ENCODE results near the gene ZRANB3.
"Not testable (repeated sequence)": the region's sequence is repeated elsewhere in the genome, so short reads cannot be mapped to it uniquely, and the experiment has no call there.

The ZRANB3 gene

DNA sequence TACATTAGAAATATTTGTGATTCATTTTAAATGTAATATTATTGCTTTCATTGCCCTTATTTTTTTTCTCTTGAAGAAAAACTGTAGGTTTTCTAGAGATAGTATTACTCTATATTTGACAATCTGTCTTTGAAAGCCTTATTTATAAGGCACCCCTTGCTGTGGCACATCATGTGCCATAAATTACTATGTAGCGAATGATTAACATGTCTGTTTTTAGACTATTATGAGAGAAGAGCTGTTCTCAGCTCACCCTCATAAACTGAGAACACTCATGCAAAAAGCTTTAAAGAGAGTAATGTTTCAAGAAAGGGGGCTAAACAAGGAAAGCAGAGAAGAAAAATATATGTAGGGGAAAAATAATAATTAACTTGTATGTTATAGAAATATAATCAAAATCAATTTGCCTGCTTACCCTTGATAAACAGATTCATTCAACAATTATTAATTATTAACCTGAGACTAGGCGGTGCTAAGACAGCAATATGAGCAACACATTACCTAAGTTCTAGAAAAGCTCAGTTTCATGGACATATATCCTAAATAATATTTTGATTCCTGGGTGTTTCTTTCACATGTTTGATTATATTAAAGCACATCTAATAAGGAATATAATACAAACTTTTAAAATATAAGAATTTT lies 409.9 kb downstream of the ZRANB3 start:
- no peak for TF ChIP-seq ZFX (IDR thresholded peaks at IDR 0.05)
- TF ChIP-seq, protein P1, sequence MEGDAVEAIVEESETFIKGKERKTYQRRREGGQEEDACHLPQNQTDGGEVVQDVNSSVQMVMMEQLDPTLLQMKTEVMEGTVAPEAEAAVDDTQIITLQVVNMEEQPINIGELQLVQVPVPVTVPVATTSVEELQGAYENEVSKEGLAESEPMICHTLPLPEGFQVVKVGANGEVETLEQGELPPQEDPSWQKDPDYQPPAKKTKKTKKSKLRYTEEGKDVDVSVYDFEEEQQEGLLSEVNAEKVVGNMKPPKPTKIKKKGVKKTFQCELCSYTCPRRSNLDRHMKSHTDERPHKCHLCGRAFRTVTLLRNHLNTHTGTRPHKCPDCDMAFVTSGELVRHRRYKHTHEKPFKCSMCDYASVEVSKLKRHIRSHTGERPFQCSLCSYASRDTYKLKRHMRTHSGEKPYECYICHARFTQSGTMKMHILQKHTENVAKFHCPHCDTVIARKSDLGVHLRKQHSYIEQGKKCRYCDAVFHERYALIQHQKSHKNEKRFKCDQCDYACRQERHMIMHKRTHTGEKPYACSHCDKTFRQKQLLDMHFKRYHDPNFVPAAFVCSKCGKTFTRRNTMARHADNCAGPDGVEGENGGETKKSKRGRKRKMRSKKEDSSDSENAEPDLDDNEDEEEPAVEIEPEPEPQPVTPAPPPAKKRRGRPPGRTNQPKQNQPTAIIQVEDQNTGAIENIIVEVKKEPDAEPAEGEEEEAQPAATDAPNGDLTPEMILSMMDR (conservative IDR thresholded peaks at IDR 0.05) = no peak
- H3K27ac ChIP-seq = no peak overlapping the region

DNA sequence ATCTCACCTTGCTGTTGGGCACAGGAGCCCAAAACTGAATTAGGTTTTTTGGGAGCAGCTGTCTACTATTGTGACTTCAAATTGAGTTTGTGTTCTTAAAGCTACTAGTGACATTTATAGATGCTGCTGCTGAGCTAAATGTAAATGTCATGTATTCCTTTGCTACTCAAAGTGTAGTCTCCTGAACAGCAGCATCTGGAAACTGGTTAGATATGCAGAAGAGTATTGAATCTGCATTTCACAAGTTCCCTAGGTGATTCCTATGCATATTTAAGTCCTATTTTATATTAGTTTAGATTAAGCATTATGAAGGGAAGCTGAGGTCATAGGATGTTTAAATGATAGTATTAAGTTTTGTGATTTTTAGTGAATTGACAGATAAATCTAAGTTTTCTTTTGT lies 411.4 kb downstream of the ZRANB3 start:
- H3K27ac ChIP-seq = no peak overlapping the region
- TF ChIP-seq ZFX (IDR thresholded peaks at IDR 0.05) = no peak
- TF ChIP-seq, protein P1 (conservative IDR thresholded peaks at IDR 0.05) = no peak

DNA sequence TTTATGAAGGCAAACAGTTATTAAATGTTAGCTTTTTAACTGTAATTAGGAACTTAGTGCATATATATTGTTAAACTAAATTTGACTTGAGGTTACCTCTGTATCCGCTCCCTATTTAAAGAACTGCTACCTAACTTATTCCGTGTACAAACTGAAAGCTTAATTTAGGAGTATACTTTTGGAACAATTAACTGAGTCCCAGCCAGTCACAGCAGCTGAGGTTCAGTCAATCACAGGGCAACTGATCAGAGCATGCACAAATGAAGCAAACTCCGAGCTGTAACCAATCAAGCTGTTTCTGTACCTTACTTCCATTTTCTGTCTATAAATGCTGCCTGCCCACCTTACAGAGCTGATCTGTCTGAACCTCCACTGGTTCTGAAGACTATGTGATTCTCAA lies 417.7 kb downstream of the ZRANB3 start:
- no peak overlapping the region for H3K27ac ChIP-seq
- no peak for TF ChIP-seq ZFX (IDR thresholded peaks at IDR 0.05)
- TF ChIP-seq, protein P1 (conservative IDR thresholded peaks at IDR 0.05) = no peak

DNA sequence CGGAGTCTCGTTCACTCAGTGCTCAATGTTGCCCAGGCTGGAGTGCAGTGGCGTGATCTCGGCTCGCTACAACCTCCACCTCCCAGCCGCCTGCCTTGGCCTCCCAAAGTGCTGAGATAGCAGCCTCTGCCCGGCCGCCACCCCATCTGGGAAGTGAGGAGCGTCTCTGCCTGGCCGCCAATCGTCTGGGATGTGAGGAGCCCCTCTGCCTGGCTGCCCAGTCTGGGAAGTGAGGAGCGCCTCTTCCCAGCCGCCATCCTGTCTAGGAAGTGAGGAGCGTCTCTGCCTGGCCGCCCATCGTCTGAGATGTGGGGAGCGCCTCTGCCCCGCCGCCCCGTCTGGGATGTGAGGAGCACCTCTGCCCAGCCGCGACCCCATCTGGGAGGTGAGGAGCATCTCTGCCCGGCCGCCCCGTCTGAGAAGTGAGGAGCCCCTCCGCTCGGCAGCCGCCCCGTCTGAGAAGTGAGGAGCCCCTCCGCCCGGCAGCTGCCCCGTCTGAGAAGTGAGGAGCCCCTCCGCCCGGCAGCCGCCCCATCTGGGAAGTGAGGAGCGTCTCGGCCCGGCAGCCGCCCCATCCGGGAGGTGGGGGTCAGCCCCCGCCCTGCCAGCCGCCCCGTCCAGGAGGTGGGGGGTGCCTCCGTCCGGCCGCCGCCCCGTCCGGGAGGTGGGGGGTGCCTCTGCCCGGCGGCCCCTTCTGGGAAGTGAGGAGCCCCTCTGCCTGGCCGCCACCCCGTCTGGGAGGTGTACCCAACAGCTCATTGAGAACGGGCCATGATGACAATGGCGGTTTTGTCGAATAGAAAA lies 425.3 kb downstream of the ZRANB3 start:
- H3K27ac ChIP-seq = not testable (repeated sequence)

DNA sequence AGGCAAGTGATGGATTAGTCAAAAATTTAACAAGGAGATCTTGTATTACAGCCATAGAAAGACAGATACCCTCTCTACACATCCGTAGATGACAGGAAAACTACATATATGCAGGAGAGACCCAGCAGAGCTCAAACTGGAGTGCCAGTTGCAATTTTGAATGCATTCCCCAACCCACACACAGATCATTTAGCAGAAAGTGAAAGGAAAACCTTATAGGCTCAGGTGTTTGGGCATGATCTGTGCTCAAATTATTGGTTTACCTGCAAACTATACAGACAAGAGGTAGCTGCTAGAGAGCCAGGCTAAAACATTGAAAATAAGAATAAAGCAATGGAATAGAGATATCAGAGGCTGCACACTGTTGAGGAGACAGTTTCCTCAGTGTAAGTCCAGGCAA lies 427.2 kb downstream of the ZRANB3 start:
- no peak overlapping the region for H3K27ac ChIP-seq
- no peak for TF ChIP-seq ZFX (IDR thresholded peaks at IDR 0.05)
- TF ChIP-seq, protein P1 (conservative IDR thresholded peaks at IDR 0.05) = no peak

DNA sequence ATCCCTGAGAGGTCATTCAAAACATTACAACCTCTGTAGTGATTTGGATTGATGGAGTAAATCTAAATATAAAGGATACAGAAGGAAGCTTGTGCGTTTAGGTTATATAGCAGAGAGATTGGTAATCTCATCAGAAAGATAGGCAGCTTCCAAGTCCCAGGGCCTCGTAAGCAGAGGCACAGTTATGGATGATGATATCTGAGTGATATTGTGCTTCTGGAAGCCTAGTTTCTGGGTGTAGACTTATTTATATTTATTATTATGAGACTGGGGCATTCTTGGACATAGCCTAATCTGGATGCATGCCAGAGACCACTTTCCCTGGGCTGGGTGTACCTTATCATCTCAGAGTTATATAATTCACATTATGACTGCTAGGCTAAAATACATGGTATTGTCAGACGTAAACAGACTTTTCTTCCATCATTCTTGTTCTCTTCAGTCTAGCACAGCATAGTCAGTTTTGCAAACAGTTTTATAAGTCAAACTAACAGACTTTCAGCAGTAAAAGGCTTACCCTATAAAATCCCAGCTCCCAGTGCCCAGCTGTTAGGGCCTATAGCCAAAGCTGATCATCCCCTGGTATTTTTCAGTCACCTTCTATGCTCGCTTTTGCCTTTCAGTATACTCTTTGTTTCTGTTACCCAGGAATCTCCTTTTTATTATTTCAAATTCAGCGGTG lies 431.1 kb downstream of the ZRANB3 start:
- no peak for TF ChIP-seq ZFX (IDR thresholded peaks at IDR 0.05)
- TF ChIP-seq, protein P1 (conservative IDR thresholded peaks at IDR 0.05) = no peak
- H3K27ac ChIP-seq = no peak overlapping the region

DNA sequence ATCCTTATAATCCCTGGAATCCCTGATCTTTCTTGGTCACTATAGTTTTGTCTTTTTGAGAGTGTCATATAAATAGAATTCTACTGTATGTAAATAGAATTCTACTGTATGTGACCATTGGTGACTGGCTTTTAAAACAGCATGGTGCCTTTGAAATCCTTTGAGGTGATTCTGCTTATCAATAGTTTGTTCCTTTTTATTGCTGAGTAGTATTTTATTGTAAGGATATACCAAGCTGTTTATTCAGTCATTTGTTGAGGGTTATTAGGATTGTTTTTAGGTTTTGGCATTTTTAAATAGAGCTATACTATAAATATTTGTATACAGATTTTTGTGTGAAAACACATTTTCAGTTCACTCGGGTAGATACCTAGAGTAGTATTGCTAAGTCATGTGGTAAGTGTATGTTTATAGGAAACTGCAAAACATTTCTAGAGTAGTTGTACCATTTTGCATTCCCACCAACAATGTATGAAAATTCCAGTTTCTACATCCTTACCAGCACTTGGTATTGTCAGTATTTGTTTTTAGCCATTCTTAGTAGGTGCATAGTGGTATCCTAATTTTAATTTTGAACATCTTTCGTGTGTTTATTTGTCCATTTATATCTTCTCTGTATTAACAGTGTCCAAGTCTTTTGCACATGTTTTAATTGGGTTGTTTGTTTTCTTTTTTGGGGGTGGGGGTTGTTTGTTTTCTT lies 433.3 kb downstream of the ZRANB3 start:
- H3K27ac ChIP-seq = no peak overlapping the region
- no peak for TF ChIP-seq ZFX (IDR thresholded peaks at IDR 0.05)
- TF ChIP-seq, protein P1 (conservative IDR thresholded peaks at IDR 0.05) = no peak
